Activated CD4-positive, alpha-beta T cell treated with anti-CD3 and anti-CD28 coated beads, Interleukin-2, amount 50 U/mL, for 16 hours (primary cell): Measurements from ENCODE around the gene EEF2KMT.
"Not testable (repeated sequence)": the region's sequence is repeated elsewhere in the genome, so short reads cannot be mapped to it uniquely, and the experiment has no call there.

Experiments used
- DNase-seq: peaks from one replicate; pipeline ENCODE4 v3.0.0-alpha.2; 2020

EEF2KMT gene

DNA sequence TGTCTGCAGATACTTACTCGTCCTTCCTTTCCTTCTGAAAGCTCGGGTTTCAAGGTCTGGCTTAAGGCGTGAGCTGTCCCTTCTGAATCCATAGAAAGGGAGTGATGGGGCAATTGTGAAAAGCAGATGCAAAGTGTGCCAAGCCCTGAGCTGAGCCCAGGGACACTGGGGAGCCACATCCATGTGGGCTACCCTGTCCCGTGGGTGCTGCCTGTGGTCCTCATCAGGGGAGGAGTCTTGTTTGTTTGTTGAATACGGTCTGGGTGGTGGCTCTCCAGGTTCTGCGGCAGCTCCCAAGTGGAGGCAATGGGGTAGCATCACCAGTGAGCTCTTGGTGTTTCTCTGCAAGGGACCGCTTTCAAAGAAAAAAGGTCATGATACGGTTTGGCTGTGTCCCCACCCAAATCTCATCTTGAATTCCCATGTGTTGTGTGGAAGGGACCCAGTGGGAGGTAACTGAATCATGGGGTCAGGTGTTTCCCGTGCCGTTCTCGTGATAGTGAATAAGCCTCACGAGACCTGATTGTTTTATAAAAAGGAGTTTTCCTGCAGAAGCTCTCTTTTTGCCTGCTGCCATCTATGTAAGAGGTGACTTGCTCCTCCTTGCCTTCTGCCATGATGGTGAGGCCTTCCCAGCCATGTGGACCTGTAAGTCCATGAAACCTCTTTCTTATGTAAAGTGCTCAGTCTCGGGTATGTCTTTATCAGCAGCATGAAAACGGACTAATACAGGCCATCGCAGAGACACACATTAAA, 27.0 kb downstream of the EEF2KMT start:
- DNase-seq = no peak

DNA sequence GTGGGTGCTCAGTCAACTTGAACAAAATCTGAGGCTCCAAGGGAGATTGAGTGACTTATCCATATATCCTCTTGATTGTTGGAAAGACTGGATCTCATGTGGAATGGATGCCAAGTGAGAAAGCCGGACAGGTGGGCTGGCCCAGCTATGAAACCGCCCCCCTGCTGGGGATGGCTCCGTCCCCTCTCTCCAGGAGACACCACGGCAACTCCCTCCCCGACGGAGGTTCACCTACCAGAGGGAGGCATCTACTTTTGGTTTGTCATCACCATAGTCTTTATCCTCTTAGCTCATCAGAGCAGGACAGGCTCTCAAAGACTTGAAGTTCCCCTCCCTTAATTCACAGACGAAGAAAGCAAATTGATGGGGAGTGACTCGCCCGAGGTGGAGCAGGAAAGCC, 27.7 kb downstream of the EEF2KMT start:
- no peak for DNase-seq

DNA sequence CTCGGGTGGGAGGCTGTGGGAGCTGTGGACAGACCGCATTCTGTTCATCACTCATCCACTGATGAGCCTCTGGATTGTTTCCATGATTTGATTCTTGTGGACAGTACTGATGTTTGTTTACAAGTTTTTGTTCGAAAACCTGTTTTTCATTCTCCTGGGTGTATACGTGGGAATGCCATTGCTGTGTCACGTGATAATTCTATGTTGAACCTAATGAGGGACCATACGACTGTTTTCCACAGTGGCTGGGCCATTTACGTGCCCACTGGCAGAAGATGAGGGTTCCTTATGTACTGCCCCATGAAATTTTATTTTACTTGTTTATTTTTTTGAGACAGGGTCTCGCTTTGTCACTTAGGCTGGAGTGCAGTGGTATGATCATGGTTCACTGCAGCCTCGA, 28.5 kb downstream of the EEF2KMT start:
- no peak for DNase-seq

GRCh38 chr16:5066511-5066910, 31.1 kb downstream of the EEF2KMT start:
- no peak for DNase-seq

DNA sequence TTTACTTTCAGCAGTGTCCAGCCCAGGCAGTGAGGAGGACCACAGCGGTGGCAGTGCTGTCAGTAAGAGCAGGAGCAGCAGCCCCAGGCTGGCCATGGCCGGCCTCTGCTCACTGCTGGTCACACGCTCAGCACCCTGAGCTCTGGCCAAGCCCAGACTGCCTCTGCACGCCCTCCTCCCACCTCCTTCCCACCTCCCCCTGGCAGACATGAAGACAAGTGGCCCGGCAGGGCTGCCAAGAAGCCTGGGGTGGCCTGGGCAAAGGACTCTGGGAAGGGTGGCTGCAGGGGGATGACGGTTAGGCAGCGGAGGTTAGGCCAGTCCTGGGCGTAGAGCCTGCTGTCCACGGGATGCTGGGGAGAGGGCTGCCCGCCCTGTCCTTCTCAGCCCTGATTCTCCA, 31.8 kb downstream of the EEF2KMT start, which contains the start of gene C16orf89:
Gene C16orf89, minus strand, starts transcription at position 144 of the 400 bp plus-strand sequence. Its CDS starts 48 bp downstream, at position 96.
- DNase-seq = no peak

DNA sequence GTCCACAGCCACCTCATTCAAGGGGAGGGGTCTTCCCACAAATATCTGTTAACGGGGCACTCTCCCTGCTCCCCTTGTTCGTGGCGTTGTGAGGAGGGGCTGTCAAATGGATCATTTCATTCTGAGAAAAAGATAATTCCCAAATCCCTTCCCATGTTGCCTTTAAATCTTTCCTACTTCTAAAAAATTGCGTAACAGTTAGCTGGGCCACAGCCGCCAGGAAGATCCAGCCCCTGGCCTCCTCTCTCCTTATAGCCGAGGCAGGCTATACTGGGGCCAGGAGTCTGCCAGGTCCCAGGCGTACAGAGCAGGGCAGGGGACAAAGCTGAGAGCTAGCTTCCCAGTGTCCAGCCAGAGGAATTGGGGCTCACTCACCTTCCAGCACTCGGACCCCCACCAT, 32.3 kb downstream of the EEF2KMT start:
- DNase-seq = no peak

GRCh38 chr16:5064915-5065314, 32.7 kb downstream of the EEF2KMT start:
- DNase-seq = no peak

- DNase-seq = no peak
These were observed 34.5 kb downstream of the EEF2KMT start for GRCh38 chr16:5062790-5063765.

GRCh38 chr16:5062051-5062450, 35.5 kb downstream of the EEF2KMT start:
- no peak for DNase-seq

GRCh38 chr16:5060073-5060641, 37.4 kb downstream of the EEF2KMT start:
- DNase-seq = no peak

DNA sequence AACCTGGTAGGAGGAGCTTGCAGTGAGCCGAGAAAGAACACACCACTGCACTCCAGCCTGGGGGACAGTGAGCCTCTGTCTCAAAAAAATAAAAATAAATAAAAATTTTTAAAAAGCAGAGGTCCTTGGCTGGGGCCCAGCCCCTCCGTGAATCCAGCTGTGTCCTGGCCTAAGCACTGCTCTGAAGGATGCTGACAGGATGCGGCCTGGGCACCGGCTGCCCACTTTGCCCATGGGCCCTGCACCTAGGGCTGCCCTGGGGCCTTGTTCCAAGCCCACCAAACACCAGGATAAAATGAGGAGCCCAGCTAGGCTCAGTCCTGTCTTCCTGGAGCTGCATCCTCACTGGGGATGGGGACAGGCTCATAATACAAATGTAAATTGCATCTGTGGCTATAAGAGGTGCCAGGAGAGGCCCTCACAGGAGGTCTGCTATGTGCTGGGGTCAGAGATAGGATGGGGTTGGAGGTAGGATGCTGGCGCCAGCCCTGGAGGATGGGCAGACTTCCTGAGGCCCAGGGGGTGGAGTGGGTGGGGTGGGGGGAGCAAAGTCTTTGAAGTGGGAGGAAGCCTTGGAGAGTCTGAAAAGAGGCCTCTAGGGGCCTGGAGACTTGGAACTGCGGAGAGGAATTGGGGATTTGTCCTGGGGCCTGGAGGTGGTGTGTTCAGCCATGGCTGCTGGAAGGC, 38.1 kb downstream of the EEF2KMT start:
- no peak for DNase-seq

DNA sequence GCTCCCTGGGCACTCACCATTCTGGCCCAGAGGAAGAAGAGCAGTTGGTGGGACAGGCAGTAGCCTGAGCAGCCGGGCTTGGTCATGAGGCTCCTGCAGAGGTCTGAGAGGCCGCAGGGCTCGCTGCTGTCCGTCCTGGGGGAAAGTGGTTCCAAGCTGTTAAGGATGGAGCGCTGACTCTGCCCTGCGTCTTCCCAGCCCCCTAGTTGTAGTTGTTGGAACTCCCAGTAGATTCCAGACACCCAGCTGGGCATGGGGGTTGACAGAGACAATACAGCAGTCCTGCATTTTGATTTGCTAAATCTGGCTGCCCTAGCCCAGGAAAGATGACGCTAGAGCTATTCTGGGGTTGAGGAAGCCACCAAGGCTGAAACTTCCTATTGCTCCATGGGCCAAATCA, 39.1 kb downstream of the EEF2KMT start:
- no peak for DNase-seq

DNA sequence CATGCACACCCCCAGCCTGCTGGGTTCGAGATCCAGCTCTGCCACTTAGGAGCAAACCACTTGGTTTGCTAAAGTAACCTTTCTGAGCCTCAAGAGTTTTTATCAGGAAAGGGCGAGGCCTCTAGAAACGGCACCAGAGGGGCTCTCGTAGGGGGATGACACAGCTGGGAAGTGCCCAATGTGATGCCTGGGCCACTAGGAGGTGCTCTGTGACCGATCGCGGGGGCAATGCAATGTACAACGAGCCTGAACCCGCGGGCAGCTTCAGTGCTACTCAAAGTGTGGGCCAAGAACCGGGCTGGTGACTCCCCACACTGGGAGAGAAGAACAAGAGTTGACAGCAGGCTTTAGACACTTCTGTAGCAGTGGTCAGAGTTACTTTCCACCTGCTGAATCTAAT, 41.2 kb downstream of the EEF2KMT start:
- peak; percentile 46 for DNase-seq

DNA sequence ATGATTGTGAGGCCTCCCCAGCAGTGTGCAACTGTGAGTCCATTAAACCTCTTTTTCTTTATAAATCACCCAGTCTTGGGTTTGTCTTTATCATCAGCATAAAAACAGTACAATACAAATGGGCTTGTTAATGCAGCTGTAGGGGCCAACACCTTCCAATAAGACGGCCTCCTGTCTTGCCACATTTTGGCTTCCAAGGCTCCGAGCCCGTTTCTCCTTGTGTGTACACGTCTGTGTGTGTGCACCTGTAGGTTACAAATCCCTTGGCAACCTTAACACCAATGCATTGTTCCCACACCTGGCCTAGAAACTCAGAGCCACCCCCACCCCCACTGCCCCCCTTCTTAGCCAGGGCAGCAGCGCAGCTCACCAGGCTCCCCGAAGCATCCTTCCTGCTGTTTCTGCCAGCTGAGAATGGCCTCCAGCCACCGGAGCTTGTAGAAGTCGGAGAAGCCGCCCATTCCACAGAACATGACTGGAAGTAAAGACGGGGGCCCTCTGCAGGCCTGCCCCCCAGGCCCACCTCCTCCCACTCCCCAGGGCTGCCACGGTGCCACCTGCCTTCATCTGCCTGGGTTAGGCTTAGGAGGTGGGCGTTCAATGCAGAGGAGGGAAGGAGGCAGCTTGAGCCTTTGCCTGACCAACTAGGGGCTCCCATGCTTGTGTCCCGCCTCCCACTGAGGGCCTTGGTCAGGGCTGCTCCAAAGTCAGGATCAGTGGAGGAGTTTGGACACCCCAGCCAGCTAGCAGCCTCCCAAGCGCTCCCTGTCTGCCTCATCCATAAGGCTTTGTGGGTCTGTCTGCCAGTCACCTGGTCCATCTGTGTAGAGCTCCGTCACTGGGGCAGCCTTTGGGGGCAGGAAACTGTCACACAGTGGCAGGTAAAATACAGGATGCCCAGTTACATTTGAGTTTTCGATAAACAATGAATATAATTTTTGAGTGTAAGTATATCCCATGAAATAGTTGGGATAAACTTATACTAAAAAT, 42.4 kb downstream of the EEF2KMT start:
- no peak for DNase-seq

- DNase-seq = no peak
These were observed 50.7 kb downstream of the EEF2KMT start for GRCh38 chr16:5046914-5047313.

DNA sequence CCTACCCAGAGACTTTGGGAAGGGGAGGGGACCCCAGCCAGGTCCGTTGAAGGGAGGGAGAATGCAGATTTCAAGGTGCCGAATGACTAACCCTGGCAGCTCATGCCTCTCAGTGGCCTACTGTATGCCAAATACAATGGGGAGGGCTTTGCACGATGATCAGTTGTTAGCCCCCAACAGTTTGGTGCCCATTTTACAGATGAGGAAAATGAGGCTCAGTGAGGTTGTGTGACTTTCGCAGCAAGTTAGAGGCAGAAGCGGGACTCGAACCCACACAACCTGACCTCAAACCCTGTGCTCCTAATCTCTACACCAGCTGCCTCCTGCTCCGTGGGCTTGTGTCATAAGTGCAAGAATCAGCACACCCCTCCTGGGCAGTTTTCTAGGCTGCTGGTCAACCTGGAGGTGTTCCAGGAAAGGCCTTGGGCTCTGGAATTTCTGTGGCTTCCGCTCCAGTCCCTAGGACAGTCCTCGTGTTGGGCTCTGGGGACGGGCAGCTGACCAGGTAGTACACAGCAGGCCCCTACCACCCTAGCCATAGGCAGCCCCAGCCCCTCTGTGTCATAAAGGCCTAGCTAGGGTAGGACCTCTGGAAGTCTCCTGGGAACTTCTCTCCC, 52.0 kb downstream of the EEF2KMT start:
- no peak for DNase-seq

- DNase-seq = not testable (repeated sequence)
These were observed 53.0 kb downstream of the EEF2KMT start for GRCh38 chr16:5044581-5044980.

DNA sequence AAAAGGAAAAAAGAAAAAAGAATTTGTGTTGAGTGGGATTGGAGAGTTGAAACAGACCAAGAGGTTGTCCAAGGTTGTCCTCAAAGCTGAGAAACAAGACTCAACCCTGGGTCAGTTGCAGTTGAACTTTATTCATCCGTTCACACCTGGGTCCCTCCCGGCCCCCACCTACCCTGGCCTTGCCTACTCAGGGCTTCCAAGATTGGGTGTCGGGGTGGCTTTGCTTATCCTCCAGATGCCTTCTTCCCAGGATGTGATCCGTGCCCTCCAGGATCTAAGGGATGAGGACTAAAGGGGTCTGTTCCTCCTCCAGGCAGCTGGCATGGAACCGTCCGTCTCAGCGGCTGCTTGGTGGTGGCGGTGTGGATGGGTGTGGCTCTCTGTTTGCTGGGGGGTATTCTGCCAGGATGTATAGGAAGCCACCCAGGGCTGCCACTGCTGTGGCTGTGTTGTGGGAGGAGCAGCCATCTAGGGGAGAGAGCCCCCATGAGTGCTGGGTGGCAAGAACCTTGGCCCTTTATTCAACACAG, 53.5 kb downstream of the EEF2KMT start:
- DNase-seq = no peak

GRCh38 chr16:5042574-5043171, 54.9 kb downstream of the EEF2KMT start:
- DNase-seq = no peak

GRCh38 chr16:5041600-5042133, 55.9 kb downstream of the EEF2KMT start:
- no peak for DNase-seq
